Pons (tissue), 1 donor: Measurements from ENCODE around the gene TMEM271.

Source experiments
- DNase-seq: peaks from one replicate; pipeline ENCODE4 v3.0.0-alpha.2; 2016; ENCODE audit warnings: low spot score

The TMEM271 gene

DNA sequence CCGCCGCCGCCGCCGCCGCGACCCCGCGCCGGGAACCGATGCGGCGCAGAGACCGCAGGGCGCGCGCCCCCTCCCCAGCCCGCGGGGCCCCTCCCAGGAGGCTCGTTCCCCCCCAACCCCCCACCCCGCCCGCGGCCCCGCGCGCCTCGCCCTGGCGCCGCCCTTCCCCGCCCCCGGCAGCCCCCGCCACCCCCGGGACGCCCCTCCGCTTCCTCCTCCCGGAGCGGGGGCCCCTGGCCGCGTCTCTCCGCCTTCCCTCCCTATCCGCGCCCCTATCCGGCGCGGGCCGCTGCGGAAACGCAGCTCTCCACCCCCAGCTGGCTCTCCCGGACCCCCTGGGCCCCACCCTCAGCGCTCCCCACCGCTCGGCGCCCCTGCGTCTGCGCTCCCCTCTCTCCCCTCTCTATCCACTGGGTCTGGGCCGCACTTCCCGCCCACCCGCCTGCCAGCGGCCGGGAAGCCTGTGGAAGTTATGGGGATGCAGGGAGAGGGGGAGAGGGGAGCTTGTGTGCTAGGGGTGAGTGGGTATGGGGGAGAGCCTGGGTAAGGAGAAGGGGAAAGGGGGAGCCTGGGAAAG lies at the start of gene TMEM271:
Gene TMEM271, minus strand, starts transcription at position 51 of the 577 bp plus-strand sequence. CDS start 233 bp downstream, outside the sequence.
- DNase-seq = no peak

DNA sequence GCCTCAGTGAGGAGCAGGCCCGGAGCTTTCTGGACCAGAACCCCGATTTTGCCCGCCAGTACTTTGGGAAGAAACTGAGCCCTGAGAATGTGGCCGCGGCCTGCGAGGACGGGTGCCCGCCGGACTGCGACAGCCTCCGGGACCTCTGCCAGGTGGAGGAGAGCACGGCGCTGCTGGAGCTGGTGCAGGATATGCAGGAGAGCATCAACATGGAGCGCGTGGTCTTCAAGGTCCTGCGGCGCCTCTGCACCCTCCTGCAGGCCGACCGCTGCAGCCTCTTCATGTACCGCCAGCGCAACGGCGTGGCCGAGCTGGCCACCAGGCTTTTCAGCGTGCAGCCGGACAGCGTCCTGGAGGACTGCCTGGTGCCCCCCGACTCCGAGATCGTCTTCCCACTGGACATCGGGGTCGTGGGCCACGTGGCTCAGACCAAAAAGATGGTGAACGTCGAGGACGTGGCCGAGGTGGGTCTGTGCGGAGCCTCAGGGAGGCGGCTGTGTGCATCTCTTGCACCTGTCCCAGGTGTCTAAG lies 49.6 kb upstream of the TMEM271 start:
- no peak for DNase-seq

GRCh38 chr4:624705-625590 lies 48.9 kb upstream of the TMEM271 start, which contains the start of gene PDE6B:
Gene PDE6B (plus strand): TSS chr4:625573. CDS start chr4:625627, 54 bp downstream.
- DNase-seq = no peak

- DNase-seq = no peak
These were observed 47.9 kb upstream of the TMEM271 start for GRCh38 chr4:623914-624566.

GRCh38 chr4:622996-623913 lies 47.2 kb upstream of the TMEM271 start:
- no peak for DNase-seq

DNA sequence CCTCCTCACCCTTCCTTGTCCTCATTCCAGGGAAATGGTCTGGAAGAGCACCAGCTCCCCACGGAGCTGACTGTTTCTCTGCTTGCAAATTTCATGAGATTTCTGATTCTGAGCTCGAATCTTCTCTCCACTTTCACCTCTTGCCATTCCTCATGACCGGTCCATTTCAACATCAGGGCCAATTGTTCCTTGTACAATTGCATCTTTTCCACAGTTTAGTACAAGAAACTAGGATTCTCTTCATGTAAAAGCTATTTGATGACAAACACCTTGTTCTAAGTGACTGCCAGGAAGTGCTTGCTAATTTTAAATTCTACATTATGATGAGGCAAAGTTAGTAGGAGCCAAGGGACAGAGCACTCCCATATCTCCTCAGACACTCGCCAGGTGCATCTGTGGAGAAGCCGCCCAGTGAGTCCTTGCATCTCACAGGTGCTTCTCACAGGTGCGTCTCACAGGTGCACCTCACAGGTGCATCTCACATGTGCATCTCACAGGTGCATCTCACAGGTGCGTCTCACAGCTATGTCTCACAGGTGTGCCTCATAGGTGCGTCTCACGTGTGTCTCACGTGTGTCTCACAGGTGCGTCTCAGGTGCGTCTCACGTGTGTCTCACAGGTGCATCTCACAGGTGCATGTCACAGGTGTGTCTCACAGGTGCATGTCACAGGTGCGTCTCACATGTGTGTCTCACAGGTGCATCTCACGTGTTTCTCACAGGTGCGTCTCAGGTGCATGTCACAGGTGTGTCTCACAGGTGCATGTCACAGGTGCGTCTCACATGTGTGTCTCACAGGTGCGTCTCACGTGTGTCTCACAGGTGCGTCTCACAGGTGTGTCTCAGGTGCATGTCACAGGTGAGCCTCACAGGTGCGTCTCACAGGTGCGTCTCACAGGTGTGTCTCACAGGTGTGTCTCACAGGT lies 46.2 kb upstream of the TMEM271 start:
- no peak for DNase-seq

GRCh38 chr4:621296-622070 lies 45.4 kb upstream of the TMEM271 start:
- no peak for DNase-seq

- DNase-seq = no peak
These were observed 44.8 kb upstream of the TMEM271 start for GRCh38 chr4:620851-621261.

- DNase-seq = no peak
These were observed 44.1 kb upstream of the TMEM271 start for GRCh38 chr4:620201-620600.

- no peak for DNase-seq
These were observed 41.8 kb upstream of the TMEM271 start for GRCh38 chr4:617644-618641.

GRCh38 chr4:616911-617643 lies 41.0 kb upstream of the TMEM271 start:
- DNase-seq = no peak

DNA sequence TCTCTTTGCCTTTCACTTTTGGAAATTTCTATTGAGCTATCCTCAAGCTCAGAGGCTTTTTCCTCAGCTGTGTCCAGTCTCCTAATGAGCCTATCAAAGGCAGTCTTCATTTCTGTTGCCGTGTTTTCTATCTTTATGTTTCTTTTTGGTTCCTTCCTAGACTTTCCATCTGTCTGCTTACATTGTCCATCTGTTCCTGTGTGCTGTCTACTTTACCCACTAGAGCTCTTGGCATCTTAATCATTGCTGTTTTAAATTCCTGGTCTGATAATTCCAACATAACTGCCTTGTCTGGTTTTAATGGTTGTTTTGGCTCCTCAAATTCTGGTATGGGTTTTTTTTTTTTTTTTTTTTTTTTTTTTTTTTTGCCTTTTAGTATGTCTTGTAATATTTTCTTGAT lies 40.0 kb upstream of the TMEM271 start:
- DNase-seq = no peak

- no peak for DNase-seq
These were observed 37.0 kb upstream of the TMEM271 start for GRCh38 chr4:613126-613525.

DNA sequence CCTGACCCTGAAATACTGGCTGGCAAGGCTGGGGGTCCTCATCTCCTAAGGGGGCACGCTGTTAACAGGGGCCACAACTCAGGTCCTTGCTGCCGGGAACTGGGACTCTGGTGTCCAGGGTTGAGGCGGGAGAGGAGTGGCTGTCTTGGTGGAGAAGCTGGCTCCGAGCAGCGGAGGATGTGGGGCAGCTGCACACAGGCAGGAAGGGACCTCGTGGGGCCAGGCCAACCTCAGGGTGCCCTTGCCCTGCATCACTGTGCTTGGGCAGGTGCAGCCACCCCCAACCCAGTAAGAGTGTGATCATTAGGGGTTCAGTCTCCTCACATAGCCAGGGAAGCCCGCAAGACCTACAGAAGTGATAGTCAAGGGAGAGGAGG lies 36.6 kb upstream of the TMEM271 start:
- no peak for DNase-seq

GRCh38 chr4:612052-612748 lies 36.1 kb upstream of the TMEM271 start:
- DNase-seq = no peak

- peak; percentile 12 for DNase-seq
These were observed 34.5 kb upstream of the TMEM271 start for GRCh38 chr4:610411-611261.
